Non-pigmented ciliary epithelial cell (primary cell): ENCODE measurements around the gene ACVR2B.

Experiments used
- DNase-seq: peaks from one replicate; pipeline ENCODE4 v3.0.0-alpha.2; 2010; ENCODE audit warnings: low read depth

Gene ACVR2B

GRCh38 chr3:38488949-38489348, 35.3 kb downstream of the ACVR2B start:
- DNase-seq = no peak

GRCh38 chr3:38489766-38490165, 36.1 kb downstream of the ACVR2B start:
- DNase-seq = no peak

GRCh38 chr3:38490281-38491030, 36.8 kb downstream of the ACVR2B start:
- DNase-seq = no peak

- no peak for DNase-seq
Observed at GRCh38 chr3:38491215-38491614, 37.5 kb downstream of the ACVR2B start.

GRCh38 chr3:38493031-38493430, 39.3 kb downstream of the ACVR2B start:
- DNase-seq = no peak

- no peak for DNase-seq
Observed at GRCh38 chr3:38496131-38496910, 42.6 kb downstream of the ACVR2B start, which contains the start of gene EXOG. Gene EXOG (plus strand): TSS chr3:38496340. CDS start chr3:38496368, 28 bp downstream.

- no peak for DNase-seq
Observed at GRCh38 chr3:38497031-38497430, 43.3 kb downstream of the ACVR2B start.

GRCh38 chr3:38500688-38501417, 47.2 kb downstream of the ACVR2B start:
- DNase-seq = no peak

- DNase-seq = no peak
Observed at GRCh38 chr3:38507120-38507519, 53.4 kb downstream of the ACVR2B start.

- no peak for DNase-seq
Observed at GRCh38 chr3:38509732-38510131, 56.0 kb downstream of the ACVR2B start.

- no peak for DNase-seq
Observed at GRCh38 chr3:38510631-38511030, 56.9 kb downstream of the ACVR2B start.

- no peak for DNase-seq
Observed at GRCh38 chr3:38511546-38511945, 57.9 kb downstream of the ACVR2B start.

GRCh38 chr3:38515367-38515766, 61.7 kb downstream of the ACVR2B start:
- DNase-seq = no peak

GRCh38 chr3:38516669-38517068, 63.0 kb downstream of the ACVR2B start:
- DNase-seq = no peak

GRCh38 chr3:38519000-38519399, 65.3 kb downstream of the ACVR2B start:
- no peak for DNase-seq

GRCh38 chr3:38519651-38520050, 66.0 kb downstream of the ACVR2B start:
- no peak for DNase-seq

GRCh38 chr3:38521391-38521987, 67.8 kb downstream of the ACVR2B start:
- DNase-seq = no peak

GRCh38 chr3:38522002-38522401, 68.3 kb downstream of the ACVR2B start:
- no peak for DNase-seq

GRCh38 chr3:38524141-38524739, 70.5 kb downstream of the ACVR2B start:
- DNase-seq = peak; percentile 30

GRCh38 chr3:38526792-38527191, 73.1 kb downstream of the ACVR2B start:
- no peak for DNase-seq

GRCh38 chr3:38528457-38528856, 74.8 kb downstream of the ACVR2B start:
- no peak for DNase-seq

GRCh38 chr3:38532529-38532928, 78.8 kb downstream of the ACVR2B start:
- DNase-seq = no peak
